ENCODE results near the gene CDK5R1. TPM values are rescaled to one million over a fixed set of nuclear protein-coding genes. Genes with fewer than 3 reads are reported as not detected.

Gene CDK5R1
- total RNA-seq, 2 donors from 2014 or later: 3.7 to 5.9 TPM

Other genes with a start within 250 kb of the CDK5R1 start
- under 1 TPM; 0.33 to 0.40 TPM for gene RHBDL3, start 221.2 kb upstream of the CDK5R1 start, total RNA-seq
- 10 to 100 TPM; 23.2 to 24.5 TPM for gene C17orf75, start 144.8 kb upstream of the CDK5R1 start, total RNA-seq
- 100 to 1,000 TPM; 311 to 319 TPM for gene ZNF207, start 136.8 kb upstream of the CDK5R1 start, total RNA-seq
- gene PSMD11, start 42.5 kb upstream of the CDK5R1 start, total RNA-seq: 100 to 1,000 TPM; 179 to 203 TPM